ENCODE results near the gene RNF103. TPM values are rescaled to one million over a fixed set of nuclear protein-coding genes. Genes with fewer than 3 reads are reported as not detected.

The RNF103 gene
- total RNA-seq, 1 experiment from 2014 or later = 24.5 TPM

- Histone ChIP-seq H3K4me2 (peak overlapping the region; percentile 87), H3K36me3 (ENCODE audit: low read depth) (no peaks in the 10 kb centered on the region), H3K9me3 (ENCODE audit: insufficient read depth, low read depth) (no peaks in the 10 kb centered on the region; the same call in 1 of the 2 replicates), H3K27me3 (ENCODE audit: insufficient read depth, low read depth) (no peaks in the 10 kb centered on the region), H3K4me3 (peak overlapping the region; percentile 74), H2AFZ (peak overlapping the region; percentile 91), H4K20me1 (ENCODE audit: insufficient read depth) (no peaks in the 10 kb centered on the region; the same call in 1 of the 2 replicates), H3K79me2 (ENCODE audit: low read depth) (peaks cover 40% of the 10 kb centered on the region), H3K9me2 (ENCODE audit: insufficient read depth) (no peaks in the 10 kb centered on the region), H3F3A (ENCODE audit: insufficient read depth, low read depth) (no peaks in the 10 kb centered on the region), H3K27ac (peak overlapping the region; percentile 94; the same call in 1 of the 2 replicates), H3K4me1 (replicated peaks; ENCODE audit: insufficient read depth) (peaks cover 14% of the 10 kb centered on the region)
- TSS peak; percentile 93 for BruUV-seq (replicated peaks)
- CTCF ChIA-PET = interaction anchor here (0.6 kb wide), 1 partner anchor 1529 kb away, joined by 4 read pairs; no protein-coding TSS in a partner anchor
- POLR2A ChIA-PET (ENCODE audit: unreplicated experiment) = no interaction called here
- TF ChIP-seq, protein P1, sequence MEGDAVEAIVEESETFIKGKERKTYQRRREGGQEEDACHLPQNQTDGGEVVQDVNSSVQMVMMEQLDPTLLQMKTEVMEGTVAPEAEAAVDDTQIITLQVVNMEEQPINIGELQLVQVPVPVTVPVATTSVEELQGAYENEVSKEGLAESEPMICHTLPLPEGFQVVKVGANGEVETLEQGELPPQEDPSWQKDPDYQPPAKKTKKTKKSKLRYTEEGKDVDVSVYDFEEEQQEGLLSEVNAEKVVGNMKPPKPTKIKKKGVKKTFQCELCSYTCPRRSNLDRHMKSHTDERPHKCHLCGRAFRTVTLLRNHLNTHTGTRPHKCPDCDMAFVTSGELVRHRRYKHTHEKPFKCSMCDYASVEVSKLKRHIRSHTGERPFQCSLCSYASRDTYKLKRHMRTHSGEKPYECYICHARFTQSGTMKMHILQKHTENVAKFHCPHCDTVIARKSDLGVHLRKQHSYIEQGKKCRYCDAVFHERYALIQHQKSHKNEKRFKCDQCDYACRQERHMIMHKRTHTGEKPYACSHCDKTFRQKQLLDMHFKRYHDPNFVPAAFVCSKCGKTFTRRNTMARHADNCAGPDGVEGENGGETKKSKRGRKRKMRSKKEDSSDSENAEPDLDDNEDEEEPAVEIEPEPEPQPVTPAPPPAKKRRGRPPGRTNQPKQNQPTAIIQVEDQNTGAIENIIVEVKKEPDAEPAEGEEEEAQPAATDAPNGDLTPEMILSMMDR (conservative IDR thresholded peaks at IDR 0.05) = no peak
- no peak for TF ChIP-seq EZH2 (IDR thresholded peaks at IDR 0.05; ENCODE audit: low read depth)
- intact Hi-C loops (cut with micrococcal nuclease; ENCODE audit: unreplicated experiment) = loop anchor here (1.0 kb wide), 2 partner anchors 60 to 122 kb away; partner anchors contain the start of genes KDM3A and RNF103
- DNase-seq = no peak
These were observed 60.0 kb downstream of the RNF103 start for GRCh38 chr2:86563650-86564061.

DNA sequence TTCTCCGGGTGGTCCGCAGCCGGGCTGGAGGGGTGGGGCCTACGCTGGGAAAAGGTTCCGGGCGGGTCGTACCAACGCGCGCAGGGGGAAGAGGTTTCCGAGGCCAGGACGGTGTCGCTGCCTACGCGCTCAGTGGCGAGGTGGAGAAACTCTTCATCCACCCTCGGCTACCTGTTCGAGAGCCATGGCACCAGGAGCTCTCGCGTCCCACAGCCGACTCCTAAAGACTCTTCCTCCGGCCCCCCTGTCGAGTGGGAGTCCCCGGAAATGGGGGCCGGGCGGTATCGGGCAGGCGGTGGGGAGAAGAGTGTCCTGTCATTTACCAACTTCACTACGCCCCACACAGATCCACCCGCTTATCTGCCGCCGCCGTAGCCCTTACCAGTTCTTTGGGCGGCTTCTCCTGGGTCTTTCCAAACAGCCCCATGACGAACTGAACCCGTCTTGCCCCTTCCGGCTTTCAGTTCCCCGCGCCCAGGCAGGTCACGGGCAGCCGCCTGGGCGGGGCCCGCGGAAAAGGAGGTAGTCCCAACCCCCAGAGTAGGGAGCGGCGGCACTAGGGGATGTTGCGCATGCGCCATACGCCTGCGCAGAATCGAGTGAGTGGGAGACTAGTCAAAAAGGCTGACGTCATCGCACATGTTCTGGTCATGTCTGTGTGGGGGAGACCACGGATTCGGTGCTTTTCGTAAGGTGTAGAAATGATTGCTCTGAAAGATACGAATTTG, 60.6 kb downstream of the RNF103 start, which contains the start of gene CHMP3:
CHMP3 (minus strand) TSS at position 522 of the 728 bp plus-strand sequence; CDS start at position 427, 95 bp downstream.
- no TSS peak for BruUV-seq (replicated peaks)
- Histone ChIP-seq H3K27ac (peak within 1 kb of the TSS; percentile 94), H4K20me1 (ENCODE audit: insufficient read depth) (no peaks in the 10 kb centered on the region; the same call in 1 of the 2 replicates), H3K27me3 (ENCODE audit: insufficient read depth, low read depth) (no peaks in the 10 kb centered on the region), H3K36me3 (ENCODE audit: low read depth) (no peaks in the 10 kb centered on the region), H3K4me3 (peak within 1 kb of the TSS; percentile 74), H3K4me1 (replicated peaks; ENCODE audit: insufficient read depth) (peaks cover 14% of the 10 kb centered on the region), H3K4me2 (peak within 1 kb of the TSS; percentile 87), H3F3A (ENCODE audit: insufficient read depth, low read depth) (no peaks in the 10 kb centered on the region), H3K79me2 (ENCODE audit: low read depth) (peaks cover 46% of the 10 kb centered on the region), H3K9me3 (ENCODE audit: insufficient read depth, low read depth) (no peaks in the 10 kb centered on the region; the same call in 1 of the 2 replicates), H3K9me2 (ENCODE audit: insufficient read depth) (no peaks in the 10 kb centered on the region), H2AFZ (peak within 1 kb of the TSS; percentile 91)
- TF ChIP-seq, protein P1 (conservative IDR thresholded peaks at IDR 0.05) = no peak
- TF ChIP-seq EZH2 (IDR thresholded peaks at IDR 0.05; ENCODE audit: low read depth) = no peak
- intact Hi-C loops (cut with micrococcal nuclease; ENCODE audit: unreplicated experiment) = loop anchor here (1.0 kb wide), 2 partner anchors 60 to 122 kb away; partner anchors contain the start of genes KDM3A and RNF103
- POLR2A ChIA-PET (ENCODE audit: unreplicated experiment) = no interaction called here
- peak; percentile 84 to 94 for DNase-seq
- CTCF ChIA-PET = no interaction called here

- Histone ChIP-seq H3K4me1 (replicated peaks; ENCODE audit: insufficient read depth) (peaks cover 14% of the 10 kb centered on the region), H3F3A (ENCODE audit: insufficient read depth, low read depth) (no peaks in the 10 kb centered on the region), H3K27ac (peak overlapping the region; percentile 94), H4K20me1 (ENCODE audit: insufficient read depth) (no peaks in the 10 kb centered on the region; the same call in 1 of the 2 replicates), H2AFZ (peak overlapping the region; percentile 91), H3K36me3 (ENCODE audit: low read depth) (no peaks in the 10 kb centered on the region), H3K9me2 (ENCODE audit: insufficient read depth) (no peaks in the 10 kb centered on the region), H3K4me2 (peak overlapping the region; percentile 87), H3K4me3 (peak overlapping the region; percentile 74), H3K27me3 (ENCODE audit: insufficient read depth, low read depth) (no peaks in the 10 kb centered on the region), H3K9me3 (ENCODE audit: insufficient read depth, low read depth) (no peaks in the 10 kb centered on the region; the same call in 1 of the 2 replicates), H3K79me2 (ENCODE audit: low read depth) (peaks cover 52% of the 10 kb centered on the region)
- ChIA-PET POLR2A (ENCODE audit: unreplicated experiment) (interaction anchor here (0.6 to 0.7 kb wide), 2 partner anchors 60 to 245 kb away, joined by 4 to 5 read pairs; no protein-coding TSS in a partner anchor), CTCF (interaction anchor here (0.6 kb wide), 1 partner anchor 47 kb away, joined by 7 read pairs; no protein-coding TSS in a partner anchor)
- intact Hi-C loops (cut with micrococcal nuclease; ENCODE audit: unreplicated experiment) = no loop called here
- BruUV-seq (replicated peaks) = no TSS peak
- DNase-seq = no peak
- TF ChIP-seq, protein P1 (conservative IDR thresholded peaks at IDR 0.05) = no peak
- TF ChIP-seq EZH2 (IDR thresholded peaks at IDR 0.05; ENCODE audit: low read depth) = no peak
These were observed 61.2 kb downstream of the RNF103 start for GRCh38 chr2:86562485-86562921.

Data from PC-9 (cell line).